HepG2 (cell line): Measurements from ENCODE around the gene MYRIP. TPM values are rescaled to one million over a fixed set of nuclear protein-coding genes. Genes with fewer than 3 reads are reported as not detected.

Experiments used
- ATAC-seq: fragments of 200-7000 bp; cut with Tn5 transposase; 3 replicates; pipeline ENCODE4 v1.9.1; 2020; ENCODE audit warnings: mild to moderate bottlenecking, moderate library complexity
- BruUV-seq: library from RNA; stranded (reverse); fragments of 400-500 nt; replicated peaks from 2 replicates; lab custom pipeline; 2021; lab: Mats Ljungman, UMichigan
- CTCF ChIA-PET: fragments of 300-600 bp; formaldehyde crosslinking; extraction: SDS; loops from one replicate; lab custom pipeline; 2021; ENCODE audit warnings: low total read pairs, inconsistent platforms, low intra/inter-chr PET ratio; lab: Yijun Ruan, JAX
- POLR2A ChIA-PET: fragments of 350-600 bp; sonication (Branson Sonifier 250); formaldehyde crosslinking; loops from one replicate; lab custom pipeline; 2020; ENCODE audit warnings: antibody characterized with exemption, inconsistent platforms; lab: Yijun Ruan, JAX
- DNase-seq: peaks from one replicate; pipeline ENCODE4 v3.0.0-alpha.2; 2015; ENCODE audit warnings: low spot score
- FAIRE-seq: peaks from 3 replicates; lab custom pipeline; 2011; peaks lifted over from hg19 to GRCh38; lab: Jason Lieb, UNC
- H2AFZ ChIP-seq: one replicate; pipeline ENCODE4 v1.6.1; 2011; ENCODE audit warnings: low read length, inconsistent platforms
- H3K27ac ChIP-seq: fragments of 300-600 bp; 3 replicates; pipeline ENCODE4 v1.8.0; 2011; ENCODE audit warnings: mixed run types, mild to moderate bottlenecking, mixed read lengths, low read length, inconsistent platforms; ENCODE audit not compliant: insufficient read depth; ENCODE audit errors: extremely low read length
- H3K27me3 ChIP-seq, 2 experiments: fragments of 200-600 bp in 1 of 2; 2 replicates in 1 of 2; 3 replicates in 1 of 2; pipeline versions ENCODE4 v1.6.0 to v1.8.0; 2011; ENCODE audit warnings: low read length in 2 of 2, mild to moderate bottlenecking in 2 of 2, moderate library complexity in 2 of 2, inconsistent platforms in 1 of 2; ENCODE audit not compliant: insufficient read depth in 2 of 2, control insufficient read depth in 1 of 2
- H3K36me3 ChIP-seq, 2 experiments: fragments of 200-600 bp in 1 of 2; replicated peaks in 1 of 2; 2 replicates in 1 of 2; 3 replicates in 1 of 2; pipeline versions ENCODE4 v1.5.1 to v1.8.0; 2011; ENCODE audit warnings: low read length in 2 of 2, inconsistent platforms in 1 of 2; ENCODE audit not compliant: insufficient read depth in 2 of 2, control insufficient read depth in 1 of 2
- H3K4me1 ChIP-seq: 2 replicates; pipeline ENCODE4 v1.5.1; 2012; ENCODE audit warnings: low read length, inconsistent platforms; ENCODE audit not compliant: insufficient read depth
- H3K4me2 ChIP-seq: 2 replicates; pipeline ENCODE4 v1.6.0; 2011; ENCODE audit warnings: low read depth, low read length, inconsistent platforms
- H3K4me3 ChIP-seq, 3 experiments: fragments of 200-600 bp in 1 of 3; sonication (generic), shearing (Covaris generic) in 1 of 3; replicated peaks in 1 of 3; 2 replicates each; pipeline ENCODE4 v1.5.1; 2011 to 2016; ENCODE audit warnings: low read length in 3 of 3, inconsistent platforms in 2 of 3, low read depth in 2 of 3, mild to moderate bottlenecking in 2 of 3, control low read depth in 1 of 3, mixed read lengths in 1 of 3; ENCODE audit not compliant: insufficient read depth in 1 of 3
- H3K79me2 ChIP-seq: one replicate; pipeline ENCODE4 v1.6.1; 2011; ENCODE audit warnings: low read length, inconsistent platforms; ENCODE audit not compliant: insufficient read depth
- H3K9ac ChIP-seq: 2 replicates; pipeline ENCODE4 v1.6.0; 2011; ENCODE audit warnings: mild to moderate bottlenecking, low read depth, low read length, inconsistent platforms; ENCODE audit not compliant: insufficient read depth
- H3K9me3 ChIP-seq: 2 replicates; pipeline ENCODE4 v1.5.1; 2012; ENCODE audit warnings: mild to moderate bottlenecking, low read length
- H4K20me1 ChIP-seq: 2 replicates; pipeline ENCODE4 v1.6.0; 2011; ENCODE audit warnings: inconsistent platforms, mild to moderate bottlenecking, low read length, moderate library complexity; ENCODE audit not compliant: insufficient read depth
- CBX5 ChIP-seq: sonication (generic); formaldehyde crosslinking; IDR thresholded peaks from 2 replicates; pipeline ENCODE4 v1.4.0; 2020; ENCODE audit warnings: missing genetic modification reagents, borderline replicate concordance
- HHEX ChIP-seq: IDR thresholded peaks from 2 replicates; pipeline ENCODE4 v1.6.1; 2016; ENCODE audit warnings: control low read depth
- HOXA7 ChIP-seq: sonication (generic); formaldehyde crosslinking; IDR thresholded peaks from 2 replicates; pipeline ENCODE4 v1.8.1; 2022; ENCODE audit warnings: mild to moderate bottlenecking, missing genetic modification reagents, moderate library complexity
- NCOA1 ChIP-seq: sonication (generic); formaldehyde crosslinking; IDR thresholded peaks from 2 replicates; pipeline ENCODE4 v1.9.0; 2021; ENCODE audit warnings: missing genetic modification reagents
- RBM39 ChIP-seq: fragments of 200-400 bp; formaldehyde crosslinking; IDR thresholded peaks from one replicate; pipeline ENCODE4 v1.6.1; 2018; ENCODE audit warnings: antibody characterized with exemption, mild to moderate bottlenecking, low read depth, low read length; ENCODE audit not compliant: poor library complexity, severe bottlenecking
- SRSF1 ChIP-seq: fragments of 200-400 bp; formaldehyde crosslinking; optimal IDR thresholded peaks from 2 replicates; pipeline ENCODE3; 2017; ENCODE audit warnings: mild to moderate bottlenecking, low read depth, low read length, moderate library complexity
- ZNF414 ChIP-seq: sonication (generic); formaldehyde crosslinking; IDR thresholded peaks from 2 replicates; pipeline ENCODE4 v1.5.0; 2020; ENCODE audit warnings: missing genetic modification reagents
- WGBS: methylation state at CpG from one replicate; pipeline ENCODE4 v1.1.6; 2017; ENCODE audit warnings: low lambda C conversion rate; 5-methylcytosine and 5-hydroxymethylcytosine counted together
- in situ Hi-C: cut with HindIII; loops from 2 replicates; pipeline ENCODE4 v1.10.0; 2017; ENCODE audit warnings: low pct_unique_long_range_greater_than_20kb; ENCODE audit not compliant: extremely low pct_ligation_motif_present
- intact Hi-C: fragments of 100-400 bp; cut with micrococcal nuclease; formaldehyde crosslinking; loops from one replicate; pipeline ENCODE4 v1.10.0; 2022; ENCODE audit not compliant: unreplicated experiment
- polyA plus RNA-seq, 8 experiments: library from polyadenylated mRNA; depleted of rRNA in 3 of 8; stranded (reverse) in 7 of 8; unstranded in 1 of 8; fragments of >200 nt; fragmentation: Illumina TruSeq in 4 of 8; extraction: Trizol in 4 of 8; gene quantifications; 2 replicates each; pipeline versions ENCODE4 v1.2.1 to v1.2.3, GENCODE V29; 2011 to 2016; ENCODE audit warnings: low read depth in 4 of 8, missing spikeins in 1 of 8, mixed read lengths in 1 of 8; ENCODE audit not compliant: insufficient read depth in 1 of 8
- total RNA-seq, 5 experiments: library from RNA; depleted of rRNA; stranded (reverse); fragments of >200 nt; fragmentation: Illumina TruSeq; extraction: Trizol; gene quantifications; 2 replicates each; pipeline ENCODE4 v1.2.3, GENCODE V29; 2016; ENCODE audit warnings: low read depth in 1 of 5

The MYRIP gene
- total and polyA plus RNA-seq, 2 of the 13 experiments (the other 11 are each of a cell fraction or from before 2014, with no cell fraction given), result 0.64 to 0.84 TPM

- CTCF ChIA-PET, result no interaction called here
- WGBS, result 92% methylated on average over 4 of the region's 4 CpGs
- no peaks in the 10 kb centered on the region for H3K79me2 ChIP-seq
- no peaks in the 10 kb centered on the region for H3K4me1 ChIP-seq
- BruUV-seq, result no TSS peak
- TF ChIP-seq SRSF1, result no peak
- no peak for TF ChIP-seq RBM39
- no peak for TF ChIP-seq NCOA1
- H3K36me3 ChIP-seq, result no peaks in the 10 kb centered on the region
- in situ Hi-C loops, result no loop called here
- ATAC-seq (no peak), FAIRE-seq (no peak), DNase-seq (no peak)
- no peak overlapping the region for H3K9ac ChIP-seq
- POLR2A ChIA-PET, result no interaction called here
- H4K20me1 ChIP-seq, result no peaks in the 10 kb centered on the region
- intact Hi-C loops, result no loop called here
- no peak overlapping the region for H3K4me3 ChIP-seq
- H2AFZ ChIP-seq, result no peak overlapping the region
- no peaks in the 10 kb centered on the region for H3K27me3 ChIP-seq
- H3K4me2 ChIP-seq, result no peak overlapping the region
- H3K27ac ChIP-seq, result no peak overlapping the region
- no peaks in the 10 kb centered on the region for H3K9me3 ChIP-seq
Observed at GRCh38 chr3:40035177-40035576, 225.8 kb downstream of the MYRIP start.

GRCh38 chr3:40037582-40037981 is 228.2 kb downstream of the MYRIP start:
- ATAC-seq (no peak), FAIRE-seq (no peak), DNase-seq (no peak)
- no peak overlapping the region for H3K27ac ChIP-seq
- POLR2A ChIA-PET, result no interaction called here
- BruUV-seq, result no TSS peak
- TF ChIP-seq HOXA7 (no peak), HHEX (CRISPR knock-in tag) (no peak), ZNF414 (no peak), CBX5 (CRISPR knock-in tag) (no peak)
- intact Hi-C loops, result no loop called here
- in situ Hi-C loops, result no loop called here
- H3K36me3 ChIP-seq, result no peaks in the 10 kb centered on the region
- no peaks in the 10 kb centered on the region for H3K4me1 ChIP-seq
- no peaks in the 10 kb centered on the region for H3K79me2 ChIP-seq
- H3K4me3 ChIP-seq, result no peak overlapping the region
- H2AFZ ChIP-seq, result no peak overlapping the region
- no peak overlapping the region for H3K4me2 ChIP-seq
- CTCF ChIA-PET, result no interaction called here
- H3K9me3 ChIP-seq, result no peaks in the 10 kb centered on the region
- H3K27me3 ChIP-seq, result no peaks in the 10 kb centered on the region
- H3K9ac ChIP-seq, result no peak overlapping the region
- no peaks in the 10 kb centered on the region for H4K20me1 ChIP-seq
